Activated naive CD8-positive, alpha-beta T cell (primary cell): ENCODE data around the gene DERL3.
"Not testable (repeated sequence)": the region's sequence is repeated elsewhere in the genome, so short reads cannot be mapped to it uniquely, and the experiment has no call there.

ENCODE experiments used
- H3K27ac Mint-ChIP-seq: one replicate; pipeline ENCODE4 v1.8.0; 2021; ENCODE audit warnings: mixed read lengths
- H3K27me3 Mint-ChIP-seq: one replicate; pipeline ENCODE4 v1.8.0; 2021; ENCODE audit warnings: mixed read lengths
- H3K36me3 Mint-ChIP-seq: one replicate; pipeline ENCODE4 v1.8.0; 2021; ENCODE audit warnings: mixed read lengths
- H3K4me1 Mint-ChIP-seq: one replicate; pipeline ENCODE4 v1.8.0; 2021; ENCODE audit warnings: low read depth, mixed read lengths
- H3K4me3 Mint-ChIP-seq: one replicate; pipeline ENCODE4 v1.8.0; 2021; ENCODE audit warnings: mild to moderate bottlenecking, mixed read lengths
- H3K9me3 Mint-ChIP-seq: one replicate; pipeline ENCODE4 v1.8.0; 2021; ENCODE audit warnings: low read depth, mixed read lengths

DERL3 gene

GRCh38 chr22:23838681-23839468, at the start of gene DERL3:
TSS of gene DERL3 (minus strand) at chr22:23839006. CDS start at chr22:23838987, 19 bp downstream.
- peak within 1 kb of the TSS; percentile 95 for H3K27ac Mint-ChIP-seq
- peak within 1 kb of the TSS; percentile 94 for H3K4me3 Mint-ChIP-seq
- H3K9me3 Mint-ChIP-seq: no peaks in the 10 kb centered on the region
- peaks cover 20% of the 10 kb centered on the region for H3K4me1 Mint-ChIP-seq
- H3K27me3 Mint-ChIP-seq: no peaks in the 10 kb centered on the region
- no peaks in the 10 kb centered on the region for H3K36me3 Mint-ChIP-seq

DNA sequence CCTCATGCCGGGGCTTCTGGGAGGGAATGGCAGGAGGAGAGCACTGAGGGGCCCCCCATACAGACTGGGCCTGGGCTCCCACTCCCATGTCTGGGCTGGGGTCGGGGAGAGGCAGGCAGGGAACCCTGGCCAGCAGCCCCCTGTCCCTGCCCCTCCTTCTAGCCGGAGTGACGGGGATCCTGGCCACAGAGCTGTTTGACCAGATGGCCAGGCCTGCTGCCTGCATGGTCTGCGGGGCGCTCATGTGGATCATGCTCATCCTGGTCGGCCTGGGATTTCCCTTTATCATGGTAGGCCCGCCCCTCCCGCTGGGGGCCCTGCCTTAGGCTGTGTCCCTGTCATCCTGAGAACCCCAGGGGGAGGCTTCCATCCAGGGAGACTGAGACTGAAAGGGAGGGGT, 45.3 kb upstream of the DERL3 start:
- no peak overlapping the region for H3K4me3 Mint-ChIP-seq
- H3K27ac Mint-ChIP-seq: no peak overlapping the region
- H3K4me1 Mint-ChIP-seq: no peaks in the 10 kb centered on the region
- H3K36me3 Mint-ChIP-seq: peaks cover 2% of the 10 kb centered on the region
- no peaks in the 10 kb centered on the region for H3K27me3 Mint-ChIP-seq
- H3K9me3 Mint-ChIP-seq: no peaks in the 10 kb centered on the region

DNA sequence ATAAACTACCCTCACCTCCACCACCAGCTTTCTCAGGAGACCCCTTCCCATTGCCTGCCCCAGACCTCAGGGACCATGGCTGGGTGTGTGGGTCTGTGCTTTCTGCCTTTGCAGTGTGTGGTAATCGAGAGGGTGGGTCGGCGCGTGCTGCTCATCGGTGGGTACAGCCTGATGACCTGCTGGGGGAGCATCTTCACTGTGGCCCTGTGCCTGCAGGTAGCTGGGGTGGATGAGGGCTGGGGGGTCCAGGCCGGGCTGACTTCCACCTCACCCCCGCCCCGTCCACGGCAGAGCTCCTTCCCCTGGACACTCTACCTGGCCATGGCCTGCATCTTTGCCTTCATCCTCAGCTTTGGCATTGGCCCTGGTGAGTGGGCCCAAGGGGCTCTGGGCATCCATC, 44.9 kb upstream of the DERL3 start:
- Mint-ChIP-seq H3K4me3 (no peak overlapping the region), H3K36me3 (peaks cover 2% of the 10 kb centered on the region), H3K27ac (no peak overlapping the region), H3K9me3 (no peaks in the 10 kb centered on the region), H3K4me1 (no peaks in the 10 kb centered on the region), H3K27me3 (no peaks in the 10 kb centered on the region)

DNA sequence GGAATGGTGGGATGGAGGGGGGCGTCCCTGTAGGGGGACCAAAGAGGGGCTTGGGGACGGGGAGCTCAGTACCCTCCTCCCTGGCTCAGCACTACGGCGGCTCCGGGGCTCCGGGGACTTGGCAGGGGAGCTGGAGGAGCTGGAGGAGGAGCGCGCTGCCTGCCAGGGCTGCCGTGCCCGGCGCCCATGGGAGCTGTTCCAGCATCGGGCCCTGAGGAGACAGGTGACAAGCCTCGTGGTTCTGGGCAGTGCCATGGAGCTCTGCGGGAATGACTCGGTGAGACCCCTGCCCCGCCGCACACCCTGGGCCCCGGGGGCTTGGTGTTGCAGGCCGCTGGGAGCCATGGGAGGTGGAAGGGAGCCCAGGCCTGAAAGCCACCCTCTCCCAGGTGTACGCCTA, 43.6 kb upstream of the DERL3 start:
- no peaks in the 10 kb centered on the region for H3K9me3 Mint-ChIP-seq
- H3K4me3 Mint-ChIP-seq: no peak overlapping the region

GRCh38 chr22:23878219-23878618, 39.4 kb upstream of the DERL3 start:
- no peaks in the 10 kb centered on the region for H3K27me3 Mint-ChIP-seq
- no peaks in the 10 kb centered on the region for H3K9me3 Mint-ChIP-seq
- peaks cover 9% of the 10 kb centered on the region for H3K36me3 Mint-ChIP-seq
- H3K4me1 Mint-ChIP-seq: no peaks in the 10 kb centered on the region
- H3K4me3 Mint-ChIP-seq: no peak overlapping the region
- no peak overlapping the region for H3K27ac Mint-ChIP-seq

More for the DNA sequence above, 43.6 kb upstream of the DERL3 start:
- Mint-ChIP-seq H3K27me3 (no peaks in the 10 kb centered on the region), H3K36me3 (peaks cover 6% of the 10 kb centered on the region), H3K27ac (no peak overlapping the region), H3K4me1 (no peaks in the 10 kb centered on the region)

DNA sequence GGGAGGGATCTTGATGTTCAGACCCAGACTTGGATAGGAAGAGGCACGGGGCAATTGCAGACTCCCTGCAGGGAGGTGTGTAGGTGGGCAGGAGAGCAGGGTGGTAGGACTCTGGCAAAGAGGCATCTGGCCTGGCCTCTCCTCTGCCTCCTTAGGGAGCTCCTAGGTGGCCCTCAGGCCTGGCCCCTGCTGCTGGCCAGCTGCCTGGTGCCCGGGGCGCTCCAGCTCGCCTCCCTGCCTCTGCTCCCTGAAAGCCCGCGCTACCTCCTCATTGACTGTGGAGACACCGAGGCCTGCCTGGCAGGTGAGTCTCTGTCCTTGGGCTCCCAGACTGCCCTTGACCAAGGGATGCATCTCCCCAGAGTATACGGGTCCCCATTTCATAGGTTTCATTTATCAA, 38.8 kb upstream of the DERL3 start:
- Mint-ChIP-seq H3K27me3 (no peaks in the 10 kb centered on the region), H3K4me3 (no peak overlapping the region), H3K27ac (no peak overlapping the region), H3K4me1 (no peaks in the 10 kb centered on the region), H3K36me3 (peaks cover 9% of the 10 kb centered on the region), H3K9me3 (no peaks in the 10 kb centered on the region)

DNA sequence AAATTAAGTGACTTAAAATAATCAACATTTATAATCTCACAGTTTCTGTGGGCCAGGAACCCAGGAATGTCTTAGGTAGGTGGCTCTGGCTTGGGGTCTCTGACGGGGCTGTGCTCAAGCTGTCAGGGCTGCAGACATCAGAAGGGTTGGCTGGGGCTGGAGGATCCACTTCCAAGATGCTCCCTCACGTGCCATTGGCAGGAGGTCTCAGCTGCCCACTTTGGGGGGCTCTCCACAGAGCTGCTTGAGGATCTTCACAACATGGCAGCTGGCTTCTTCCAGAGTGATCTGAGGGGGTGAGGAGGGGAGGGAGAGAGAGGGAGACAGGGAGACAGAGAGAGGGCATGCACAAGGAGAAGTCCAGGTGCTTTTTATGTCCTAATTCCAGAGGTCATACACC, 37.0 kb upstream of the DERL3 start:
- H3K4me1 Mint-ChIP-seq: no peaks in the 10 kb centered on the region
- no peaks in the 10 kb centered on the region for H3K27me3 Mint-ChIP-seq
- H3K4me3 Mint-ChIP-seq: no peak overlapping the region
- peaks cover 9% of the 10 kb centered on the region for H3K36me3 Mint-ChIP-seq
- no peak overlapping the region for H3K27ac Mint-ChIP-seq
- no peaks in the 10 kb centered on the region for H3K9me3 Mint-ChIP-seq

DNA sequence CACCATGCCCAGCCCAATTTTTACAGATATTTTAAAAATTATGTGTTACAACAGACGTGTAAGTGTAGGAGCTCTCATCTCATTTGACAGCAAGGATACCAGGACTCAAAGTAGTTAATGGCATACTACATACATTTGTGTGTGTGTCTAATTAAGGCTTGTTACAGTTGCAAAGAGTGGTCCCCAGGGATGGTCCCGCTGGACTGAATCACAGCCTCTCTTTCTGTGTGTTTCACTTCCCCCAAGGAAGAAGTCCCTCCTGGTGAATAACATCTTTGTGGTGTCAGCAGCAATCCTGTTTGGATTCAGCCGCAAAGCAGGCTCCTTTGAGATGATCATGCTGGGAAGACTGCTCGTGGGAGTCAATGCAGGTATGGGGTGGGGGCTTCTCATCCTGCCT, 36.1 kb upstream of the DERL3 start:
- no peak overlapping the region for H3K4me3 Mint-ChIP-seq
- no peaks in the 10 kb centered on the region for H3K4me1 Mint-ChIP-seq
- H3K27ac Mint-ChIP-seq: no peak overlapping the region
- no peaks in the 10 kb centered on the region for H3K27me3 Mint-ChIP-seq
- H3K36me3 Mint-ChIP-seq: peaks cover 12% of the 10 kb centered on the region
- H3K9me3 Mint-ChIP-seq: no peaks in the 10 kb centered on the region

GRCh38 chr22:23868580-23868979, 29.8 kb upstream of the DERL3 start:
- peaks cover 8% of the 10 kb centered on the region for H3K36me3 Mint-ChIP-seq
- no peaks in the 10 kb centered on the region for H3K9me3 Mint-ChIP-seq
- no peak overlapping the region for H3K27ac Mint-ChIP-seq
- H3K27me3 Mint-ChIP-seq: no peaks in the 10 kb centered on the region
- no peaks in the 10 kb centered on the region for H3K4me1 Mint-ChIP-seq
- no peak overlapping the region for H3K4me3 Mint-ChIP-seq

- H3K27ac Mint-ChIP-seq, H3K27me3 Mint-ChIP-seq, H3K4me3 Mint-ChIP-seq, H3K36me3 Mint-ChIP-seq, H3K4me1 Mint-ChIP-seq, H3K9me3 Mint-ChIP-seq: not testable (repeated sequence)
These were observed 25.8 kb upstream of the DERL3 start for GRCh38 chr22:23864499-23865154.

DNA sequence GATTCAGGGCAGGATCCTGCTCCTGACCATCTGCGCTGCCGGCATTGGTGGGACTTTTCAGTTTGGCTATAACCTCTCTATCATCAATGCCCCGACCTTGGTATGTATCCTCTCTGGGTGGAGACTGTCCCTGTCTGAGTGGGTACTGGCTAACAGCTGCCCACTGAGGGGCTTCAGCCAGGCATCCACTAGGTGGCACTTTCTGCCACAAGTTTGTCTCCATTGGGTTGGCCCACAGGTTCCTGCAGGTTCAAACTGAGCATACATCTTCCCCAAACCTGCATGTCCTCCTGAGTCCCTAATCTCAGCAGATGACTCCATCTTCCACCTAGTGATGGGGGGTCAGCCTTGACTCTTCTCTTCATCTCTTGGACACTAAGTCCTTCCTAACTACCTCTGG, 23.3 kb upstream of the DERL3 start:
- Mint-ChIP-seq H3K27ac (no peak overlapping the region), H3K4me3 (no peak overlapping the region), H3K27me3 (no peaks in the 10 kb centered on the region), H3K36me3 (peaks cover 7% of the 10 kb centered on the region), H3K4me1 (peaks cover 16% of the 10 kb centered on the region), H3K9me3 (no peaks in the 10 kb centered on the region)

GRCh38 chr22:23860187-23860586, 21.4 kb upstream of the DERL3 start:
- H3K4me3 Mint-ChIP-seq, H3K9me3 Mint-ChIP-seq, H3K27ac Mint-ChIP-seq, H3K27me3 Mint-ChIP-seq, H3K36me3 Mint-ChIP-seq: not testable (repeated sequence)
- H3K4me1 Mint-ChIP-seq: peaks cover 16% of the 10 kb centered on the region

DNA sequence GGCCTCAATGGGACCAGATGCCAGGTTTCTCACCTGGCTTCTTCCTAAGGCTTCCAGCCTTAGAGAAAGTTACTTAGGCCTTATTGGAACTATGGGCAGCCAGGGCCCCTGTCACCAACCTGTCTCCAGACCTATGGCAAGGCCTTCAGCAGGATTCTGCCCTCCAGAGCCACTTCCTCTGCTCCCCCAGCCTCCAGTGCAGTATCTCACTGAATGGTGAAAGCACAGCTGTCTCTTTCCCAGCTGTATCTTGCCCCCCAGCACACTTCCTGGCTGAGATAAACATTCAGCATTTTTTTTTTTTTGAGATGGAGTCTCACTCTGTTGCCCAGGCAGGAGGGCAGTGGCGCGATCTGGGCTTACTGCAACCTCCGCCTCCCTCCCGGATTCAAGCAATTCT, 20.4 kb upstream of the DERL3 start:
- H3K4me1 Mint-ChIP-seq: peaks cover 16% of the 10 kb centered on the region

GRCh38 chr22:23858484-23858815, 19.6 kb upstream of the DERL3 start:
- Mint-ChIP-seq H3K27me3 (no peaks in the 10 kb centered on the region), H3K9me3 (no peaks in the 10 kb centered on the region), H3K4me3 (peak overlapping the region; percentile 92), H3K27ac (peak overlapping the region; percentile 77), H3K4me1 (peaks cover 16% of the 10 kb centered on the region), H3K36me3 (peaks cover 3% of the 10 kb centered on the region)

More for the DNA sequence above, 20.4 kb upstream of the DERL3 start:
- H3K36me3 Mint-ChIP-seq: peaks cover 3% of the 10 kb centered on the region
- H3K27ac Mint-ChIP-seq: no peak overlapping the region
- H3K27me3 Mint-ChIP-seq: no peaks in the 10 kb centered on the region
- no peaks in the 10 kb centered on the region for H3K9me3 Mint-ChIP-seq
- peak overlapping the region; percentile 92 for H3K4me3 Mint-ChIP-seq

- peak within 1 kb of the TSS; percentile 92 for H3K4me3 Mint-ChIP-seq
- peak within 1 kb of the TSS; percentile 77 for H3K27ac Mint-ChIP-seq
- H3K36me3 Mint-ChIP-seq: no peaks in the 10 kb centered on the region
- no peaks in the 10 kb centered on the region for H3K9me3 Mint-ChIP-seq
- peaks cover 14% of the 10 kb centered on the region for H3K4me1 Mint-ChIP-seq
- no peaks in the 10 kb centered on the region for H3K27me3 Mint-ChIP-seq
These were observed 19.0 kb upstream of the DERL3 start, which contains the start of gene SLC2A11 for GRCh38 chr22:23857606-23858483. TSS of gene SLC2A11 (plus strand) at chr22:23857875. CDS start at chr22:23858000, 125 bp downstream.
